Omental fat pad (tissue), 4 donors: ENCODE measurements around the gene GRIP1. TPM values are rescaled to one million over a fixed set of nuclear protein-coding genes. Genes with fewer than 3 reads are reported as not detected.

Source experiments
- ATAC-seq: fragments of 150-250 bp; one replicate; pipeline ENCODE4 v1.9.1; 2016; ENCODE audit warnings: mild to moderate bottlenecking, moderate library complexity; ENCODE audit not compliant: low FRiP score
- DNase-seq: peaks from one replicate; pipeline ENCODE4 v3.0.0-alpha.2; 2019; ENCODE audit warnings: low spot score
- total RNA-seq, 4 donors: library from RNA; depleted of rRNA; stranded (reverse); fragments of >200 nt; gene quantifications; one replicate each; pipeline ENCODE4 v1.1.0, GENCODE V29; 2016
- TF ChIP-seq, protein P1 (sequence below), 3 donors: fragments of 450-650 bp; IDR thresholded peaks; one replicate each; pipeline ENCODE4 v1.5.1; 2016 to 2017; ENCODE audit warnings: antibody characterized with exemption in 3 of 3, mild to moderate bottlenecking in 3 of 3, moderate library complexity in 2 of 3

Gene GRIP1
- total RNA-seq, 4 donors from 2014 or later, result 1.2 to 4.9 (median 2.9) TPM

DNA sequence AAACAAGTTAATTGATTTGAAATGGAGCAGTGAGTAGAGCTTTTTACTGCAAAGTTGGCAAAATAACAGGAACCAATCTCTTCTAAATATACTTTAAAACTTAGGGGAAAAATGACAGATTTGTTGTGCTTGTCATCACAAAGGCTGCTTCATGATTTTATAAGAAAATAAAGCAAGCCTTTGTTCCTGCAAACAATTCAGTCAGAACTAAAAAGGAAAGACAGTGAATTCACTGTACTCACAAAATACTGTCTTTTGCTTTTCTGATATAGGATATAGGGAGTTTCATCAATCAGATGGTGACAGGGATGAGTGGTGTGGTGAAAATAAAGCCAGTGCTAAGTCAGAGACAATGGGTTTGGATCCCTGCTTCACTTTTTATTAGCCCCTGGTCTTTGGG lies 250.6 kb downstream of the GRIP1 start:
- no peak for DNase-seq
- ATAC-seq, result no peak
- TF ChIP-seq, protein P1, sequence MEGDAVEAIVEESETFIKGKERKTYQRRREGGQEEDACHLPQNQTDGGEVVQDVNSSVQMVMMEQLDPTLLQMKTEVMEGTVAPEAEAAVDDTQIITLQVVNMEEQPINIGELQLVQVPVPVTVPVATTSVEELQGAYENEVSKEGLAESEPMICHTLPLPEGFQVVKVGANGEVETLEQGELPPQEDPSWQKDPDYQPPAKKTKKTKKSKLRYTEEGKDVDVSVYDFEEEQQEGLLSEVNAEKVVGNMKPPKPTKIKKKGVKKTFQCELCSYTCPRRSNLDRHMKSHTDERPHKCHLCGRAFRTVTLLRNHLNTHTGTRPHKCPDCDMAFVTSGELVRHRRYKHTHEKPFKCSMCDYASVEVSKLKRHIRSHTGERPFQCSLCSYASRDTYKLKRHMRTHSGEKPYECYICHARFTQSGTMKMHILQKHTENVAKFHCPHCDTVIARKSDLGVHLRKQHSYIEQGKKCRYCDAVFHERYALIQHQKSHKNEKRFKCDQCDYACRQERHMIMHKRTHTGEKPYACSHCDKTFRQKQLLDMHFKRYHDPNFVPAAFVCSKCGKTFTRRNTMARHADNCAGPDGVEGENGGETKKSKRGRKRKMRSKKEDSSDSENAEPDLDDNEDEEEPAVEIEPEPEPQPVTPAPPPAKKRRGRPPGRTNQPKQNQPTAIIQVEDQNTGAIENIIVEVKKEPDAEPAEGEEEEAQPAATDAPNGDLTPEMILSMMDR (IDR thresholded peaks at IDR 0.05), result no peak

GRCh38 chr12:66426696-66427095 lies 252.2 kb downstream of the GRIP1 start:
- no peak for ATAC-seq

GRCh38 chr12:66423266-66423665 lies 255.6 kb downstream of the GRIP1 start:
- ATAC-seq (no peak), DNase-seq (no peak)
- TF ChIP-seq, protein P1 (IDR thresholded peaks at IDR 0.05), result no peak

More at GRCh38 chr12:66426696-66427095, 252.2 kb downstream of the GRIP1 start:
- TF ChIP-seq, protein P1 (IDR thresholded peaks at IDR 0.05), result no peak
- no peak for DNase-seq

DNA sequence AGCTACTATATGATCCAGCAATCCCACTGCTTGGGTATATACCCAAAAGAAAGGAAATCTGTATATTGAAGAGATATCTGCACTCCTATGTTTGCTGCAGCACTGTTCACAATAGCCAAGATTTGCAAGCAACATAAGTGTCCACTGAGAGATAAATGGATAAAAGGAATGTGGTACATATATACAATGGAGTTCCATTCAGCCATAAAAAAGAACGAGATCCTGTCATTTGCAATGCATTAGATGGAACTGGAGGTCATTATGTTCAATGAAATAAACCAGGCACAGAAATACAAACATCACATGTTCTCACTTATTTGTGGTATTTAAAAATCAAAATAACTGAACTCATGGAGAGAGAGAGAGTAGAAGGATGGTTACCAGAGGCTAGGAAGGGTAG lies 260.0 kb downstream of the GRIP1 start:
- no peak for DNase-seq
- TF ChIP-seq, protein P1 (IDR thresholded peaks at IDR 0.05), result no peak
- ATAC-seq, result no peak

GRCh38 chr12:66417217-66417616 lies 261.7 kb downstream of the GRIP1 start:
- ATAC-seq, result no peak
- no peak for DNase-seq
- TF ChIP-seq, protein P1 (IDR thresholded peaks at IDR 0.05), result no peak

- TF ChIP-seq, protein P1 (IDR thresholded peaks at IDR 0.05), result no peak
- DNase-seq (no peak), ATAC-seq (no peak)
Observed at GRCh38 chr12:66409195-66409871, 269.5 kb downstream of the GRIP1 start.

DNA sequence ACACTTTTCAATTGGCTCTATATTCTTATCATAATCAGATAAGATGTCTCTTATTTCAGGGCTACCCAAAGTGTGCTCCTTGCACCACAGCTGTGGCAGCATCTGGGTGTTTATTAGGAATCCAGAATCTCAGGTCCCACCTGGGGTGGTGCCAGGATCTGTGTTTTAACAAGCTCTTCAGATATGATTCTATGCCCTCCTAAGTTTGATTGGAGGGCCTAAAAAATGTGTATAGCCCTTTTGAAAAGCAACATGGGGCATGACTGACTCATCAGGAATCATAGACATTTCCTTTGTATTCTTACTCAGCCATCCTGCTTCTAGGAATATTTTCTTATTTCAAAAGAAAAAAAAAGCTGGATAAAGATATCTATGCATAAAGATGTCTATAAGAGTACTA lies 273.5 kb downstream of the GRIP1 start:
- TF ChIP-seq, protein P1 (IDR thresholded peaks at IDR 0.05), result no peak
- ATAC-seq (no peak), DNase-seq (no peak)
